ENCODE measurements around the gene RAB31. TPM values are rescaled to one million over a fixed set of nuclear protein-coding genes. Genes with fewer than 3 reads are reported as not detected.

RAB31 gene
- total RNA-seq, 1 experiment from 2014 or later = 118 TPM

- TF ChIP-seq, protein P1, sequence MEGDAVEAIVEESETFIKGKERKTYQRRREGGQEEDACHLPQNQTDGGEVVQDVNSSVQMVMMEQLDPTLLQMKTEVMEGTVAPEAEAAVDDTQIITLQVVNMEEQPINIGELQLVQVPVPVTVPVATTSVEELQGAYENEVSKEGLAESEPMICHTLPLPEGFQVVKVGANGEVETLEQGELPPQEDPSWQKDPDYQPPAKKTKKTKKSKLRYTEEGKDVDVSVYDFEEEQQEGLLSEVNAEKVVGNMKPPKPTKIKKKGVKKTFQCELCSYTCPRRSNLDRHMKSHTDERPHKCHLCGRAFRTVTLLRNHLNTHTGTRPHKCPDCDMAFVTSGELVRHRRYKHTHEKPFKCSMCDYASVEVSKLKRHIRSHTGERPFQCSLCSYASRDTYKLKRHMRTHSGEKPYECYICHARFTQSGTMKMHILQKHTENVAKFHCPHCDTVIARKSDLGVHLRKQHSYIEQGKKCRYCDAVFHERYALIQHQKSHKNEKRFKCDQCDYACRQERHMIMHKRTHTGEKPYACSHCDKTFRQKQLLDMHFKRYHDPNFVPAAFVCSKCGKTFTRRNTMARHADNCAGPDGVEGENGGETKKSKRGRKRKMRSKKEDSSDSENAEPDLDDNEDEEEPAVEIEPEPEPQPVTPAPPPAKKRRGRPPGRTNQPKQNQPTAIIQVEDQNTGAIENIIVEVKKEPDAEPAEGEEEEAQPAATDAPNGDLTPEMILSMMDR (IDR thresholded peaks at IDR 0.05) = no peak
- TF ChIP-seq SIN3A (IDR thresholded peaks at IDR 0.05; ENCODE audit: borderline replicate concordance, insufficient read depth, low read depth, low read length) = no peak
- Histone ChIP-seq H3K36me3 (ENCODE audit: control insufficient read depth, insufficient read depth, low read length) (no peaks in the 10 kb centered on the region), H3K27me3 (ENCODE audit: control insufficient read depth, insufficient read depth, low read length) (no peaks in the 10 kb centered on the region), H3K4me3 (ENCODE audit: low read depth in 2 of 2, low read length in 2 of 2) (no peak overlapping the region), H3K4me1 (ENCODE audit: control insufficient read depth, insufficient read depth, low read length) (peaks cover 42% of the 10 kb centered on the region), H3K27ac (ENCODE audit: low read length) (peak overlapping the region; percentile 67), H3K9me3 (ENCODE audit: control insufficient read depth, insufficient read depth, low read depth, low read length) (no peaks in the 10 kb centered on the region)
- CTCF ChIA-PET = no interaction called here
- BruUV-seq (replicated peaks) = no TSS peak
- POLR2A ChIA-PET = interaction anchor here (0.6 kb wide), 1 partner anchor 38 kb away, joined by 3 read pairs; no protein-coding TSS in a partner anchor
- ATAC-seq (0 out of 2 replicates have a peak, but pooled peaks have one; percentile 44), DNase-seq (ENCODE audit: low read depth, low spot score) (no peak)
- intact Hi-C loops (cut with micrococcal nuclease; ENCODE audit: unreplicated experiment) = no loop called here
- in situ Hi-C loops (cut with HindIII; ENCODE audit: low pct_unique_long_range_greater_than_20kb, low sequenced_read_pairs) = no loop called here
These were observed 57.4 kb downstream of the RAB31 start for GRCh38 chr18:9765501-9765900.

DNA sequence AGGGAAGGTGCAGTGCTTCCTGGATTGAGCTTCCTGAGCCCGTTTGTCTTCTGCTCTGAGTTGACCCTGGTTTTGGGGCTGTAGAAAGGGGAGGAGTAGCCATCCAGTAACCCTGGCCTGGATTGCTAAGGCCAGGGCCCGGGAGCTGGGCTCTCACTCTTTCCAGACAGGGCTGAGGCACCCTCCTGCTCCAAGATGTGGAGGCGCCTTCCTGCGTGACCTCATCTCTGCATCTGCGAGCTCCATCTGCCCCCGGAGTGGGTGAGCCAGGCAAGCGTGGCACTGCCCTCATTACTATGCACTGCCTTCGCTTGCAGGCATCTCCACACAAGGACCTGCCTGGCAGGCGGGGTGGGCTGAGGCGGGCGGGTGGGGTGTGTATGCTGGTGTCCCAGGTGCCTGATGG lies 58.0 kb downstream of the RAB31 start:
- in situ Hi-C loops (cut with HindIII; ENCODE audit: low pct_unique_long_range_greater_than_20kb, low sequenced_read_pairs) (no loop called here), intact Hi-C loops (cut with micrococcal nuclease; ENCODE audit: unreplicated experiment) (no loop called here)
- no TSS peak for BruUV-seq (replicated peaks)
- no peak for DNase-seq (ENCODE audit: low read depth, low spot score)
- H3K27me3 ChIP-seq (ENCODE audit: control insufficient read depth, insufficient read depth, low read length) = no peaks in the 10 kb centered on the region
- no peak overlapping the region for H3K4me3 ChIP-seq (ENCODE audit: low read depth in 2 of 2, low read length in 2 of 2)
- H3K27ac ChIP-seq (ENCODE audit: low read length) = peak overlapping the region; percentile 60
- no peaks in the 10 kb centered on the region for H3K36me3 ChIP-seq (ENCODE audit: control insufficient read depth, insufficient read depth, low read length)
- no peaks in the 10 kb centered on the region for H3K9me3 ChIP-seq (ENCODE audit: control insufficient read depth, insufficient read depth, low read depth, low read length)
- TF ChIP-seq SIN3A (IDR thresholded peaks at IDR 0.05; ENCODE audit: borderline replicate concordance, insufficient read depth, low read depth, low read length) = no peak
- TF ChIP-seq, protein P1 (IDR thresholded peaks at IDR 0.05) = no peak
- TF ChIP-seq, protein P2, sequence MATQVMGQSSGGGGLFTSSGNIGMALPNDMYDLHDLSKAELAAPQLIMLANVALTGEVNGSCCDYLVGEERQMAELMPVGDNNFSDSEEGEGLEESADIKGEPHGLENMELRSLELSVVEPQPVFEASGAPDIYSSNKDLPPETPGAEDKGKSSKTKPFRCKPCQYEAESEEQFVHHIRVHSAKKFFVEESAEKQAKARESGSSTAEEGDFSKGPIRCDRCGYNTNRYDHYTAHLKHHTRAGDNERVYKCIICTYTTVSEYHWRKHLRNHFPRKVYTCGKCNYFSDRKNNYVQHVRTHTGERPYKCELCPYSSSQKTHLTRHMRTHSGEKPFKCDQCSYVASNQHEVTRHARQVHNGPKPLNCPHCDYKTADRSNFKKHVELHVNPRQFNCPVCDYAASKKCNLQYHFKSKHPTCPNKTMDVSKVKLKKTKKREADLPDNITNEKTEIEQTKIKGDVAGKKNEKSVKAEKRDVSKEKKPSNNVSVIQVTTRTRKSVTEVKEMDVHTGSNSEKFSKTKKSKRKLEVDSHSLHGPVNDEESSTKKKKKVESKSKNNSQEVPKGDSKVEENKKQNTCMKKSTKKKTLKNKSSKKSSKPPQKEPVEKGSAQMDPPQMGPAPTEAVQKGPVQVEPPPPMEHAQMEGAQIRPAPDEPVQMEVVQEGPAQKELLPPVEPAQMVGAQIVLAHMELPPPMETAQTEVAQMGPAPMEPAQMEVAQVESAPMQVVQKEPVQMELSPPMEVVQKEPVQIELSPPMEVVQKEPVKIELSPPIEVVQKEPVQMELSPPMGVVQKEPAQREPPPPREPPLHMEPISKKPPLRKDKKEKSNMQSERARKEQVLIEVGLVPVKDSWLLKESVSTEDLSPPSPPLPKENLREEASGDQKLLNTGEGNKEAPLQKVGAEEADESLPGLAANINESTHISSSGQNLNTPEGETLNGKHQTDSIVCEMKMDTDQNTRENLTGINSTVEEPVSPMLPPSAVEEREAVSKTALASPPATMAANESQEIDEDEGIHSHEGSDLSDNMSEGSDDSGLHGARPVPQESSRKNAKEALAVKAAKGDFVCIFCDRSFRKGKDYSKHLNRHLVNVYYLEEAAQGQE (IDR thresholded peaks at IDR 0.05; ENCODE audit: insufficient read depth in 1 of 2, low read depth in 2 of 2, low read length in 1 of 2) = no peak
- no peak for TF ChIP-seq TCF7L2 (IDR thresholded peaks at IDR 0.05; ENCODE audit: low read depth, low read length)
- TF ChIP-seq POLR2AphosphoS5 (IDR thresholded peaks at IDR 0.05; ENCODE audit: low read depth, low read length) = no peak
- peak; percentile 63 for ATAC-seq
- CTCF ChIA-PET = no interaction called here
- H3K4me1 ChIP-seq (ENCODE audit: control insufficient read depth, insufficient read depth, low read length) = peaks cover 42% of the 10 kb centered on the region
- POLR2A ChIA-PET = interaction anchor here (0.6 kb wide), 1 partner anchor 37 kb away, joined by 3 read pairs; no protein-coding TSS in a partner anchor
